Dermis blood vessel endothelial cell (primary cell): Measurements from ENCODE around the gene ACOXL. TPM values are rescaled to one million over a fixed set of nuclear protein-coding genes. Genes with fewer than 3 reads are reported as not detected.
"Not testable (repeated sequence)": the region's sequence is repeated elsewhere in the genome, so short reads cannot be mapped to it uniquely, and the experiment has no call there.

Experiments
- DNase-seq: peaks from one replicate; pipeline ENCODE4 v3.0.0; 2010
- total RNA-seq: library from RNA; depleted of rRNA; stranded (reverse); fragments of >200 nt; gene quantifications from 2 replicates; pipeline ENCODE4 v1.2.3, GENCODE V29; 2014

The ACOXL gene
- total RNA-seq, 1 donor from 2014 or later, result not detected

DNA sequence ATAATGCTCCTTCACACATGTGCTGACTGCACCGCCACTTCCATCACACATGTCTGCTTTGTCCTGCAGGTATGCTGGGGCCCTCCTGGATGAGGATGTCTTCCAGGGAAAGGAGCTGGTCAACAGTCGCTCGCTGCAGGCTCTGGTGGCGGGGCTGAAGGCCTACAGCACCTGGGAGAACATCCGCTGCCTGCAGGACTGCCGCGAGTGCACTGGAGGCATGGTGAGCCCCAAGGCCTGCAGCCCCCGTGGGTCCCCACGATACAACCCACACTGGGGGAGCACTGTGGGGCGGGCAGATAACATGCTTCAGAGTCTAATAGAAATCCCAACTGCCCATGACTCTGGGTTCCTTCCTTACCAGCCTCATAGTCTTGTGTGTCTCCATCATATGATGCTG is 201.0 kb downstream of the ACOXL start:
- DNase-seq, result no peak

- no peak for DNase-seq
Observed at GRCh38 chr2:110934948-110935347, 202.6 kb downstream of the ACOXL start.

DNA sequence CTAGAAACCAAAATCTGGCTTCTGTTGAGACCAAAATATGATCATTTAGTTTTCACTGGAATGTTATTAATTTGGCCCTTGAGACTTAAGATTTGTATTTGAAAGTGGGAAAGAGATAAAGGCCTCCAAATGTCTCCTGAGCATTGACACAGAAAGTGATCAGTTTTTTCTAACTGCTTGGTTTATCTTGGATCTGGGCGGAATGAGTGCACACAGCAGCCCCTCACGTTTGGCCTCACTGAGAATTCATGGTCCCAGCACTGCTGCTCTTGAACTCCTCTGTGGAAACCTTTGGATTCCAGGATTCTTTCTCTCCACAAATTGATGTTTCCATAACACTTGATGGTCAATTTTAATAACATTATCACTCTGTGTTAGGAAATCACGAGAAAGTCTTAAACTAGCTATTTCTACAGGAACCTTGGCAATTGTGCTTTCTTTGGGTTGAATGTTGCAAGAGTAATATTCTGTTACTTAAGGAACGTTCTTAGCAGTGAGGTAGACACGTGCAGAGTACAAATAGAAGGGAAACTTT is 208.1 kb downstream of the ACOXL start:
- DNase-seq, result no peak

- no peak for DNase-seq
Observed at GRCh38 chr2:110941226-110941625, 208.9 kb downstream of the ACOXL start.

DNA sequence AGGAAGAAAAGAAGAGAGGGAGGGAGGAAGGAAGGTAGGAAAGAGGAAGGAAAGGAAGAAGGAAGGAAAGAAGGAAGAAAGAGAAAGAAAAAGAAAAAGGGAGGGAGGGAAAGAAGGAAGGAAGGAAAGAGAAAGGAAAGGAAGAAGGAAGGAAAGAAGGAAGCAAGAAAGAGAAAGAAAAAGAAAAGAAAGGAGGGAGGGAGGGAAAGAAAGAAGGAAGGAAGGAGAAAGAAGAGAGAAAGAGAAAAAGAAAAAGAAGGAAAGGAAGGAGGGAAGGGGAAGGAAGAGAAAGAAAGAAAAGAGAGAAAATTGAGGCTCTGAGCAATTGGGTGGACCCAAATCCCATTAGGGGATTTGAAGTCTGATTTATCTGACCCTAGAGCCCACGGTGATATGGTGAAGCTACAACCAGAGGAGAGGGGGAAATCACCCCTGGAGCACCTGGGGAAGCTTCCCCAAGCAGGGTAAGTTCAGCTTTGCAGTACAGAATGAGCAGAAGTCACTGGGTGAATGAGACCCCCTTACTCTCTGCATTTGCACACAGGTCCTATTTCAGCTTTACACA is 210.8 kb downstream of the ACOXL start:
- DNase-seq, result no peak

GRCh38 chr2:110946902-110947301 is 214.5 kb downstream of the ACOXL start:
- DNase-seq, result no peak

- no peak for DNase-seq
Observed at GRCh38 chr2:110948027-110948674, 215.8 kb downstream of the ACOXL start.

GRCh38 chr2:110950281-110950680 is 217.9 kb downstream of the ACOXL start:
- no peak for DNase-seq

- no peak for DNase-seq
Observed at GRCh38 chr2:110955045-110955444, 222.7 kb downstream of the ACOXL start.

- no peak for DNase-seq
Observed at GRCh38 chr2:110955556-110955955, 223.2 kb downstream of the ACOXL start.

- no peak for DNase-seq
Observed at GRCh38 chr2:110957293-110957692, 224.9 kb downstream of the ACOXL start.

- no peak for DNase-seq
Observed at GRCh38 chr2:110958346-110959119, 226.2 kb downstream of the ACOXL start.

- no peak for DNase-seq
Observed at GRCh38 chr2:110959198-110959597, 226.8 kb downstream of the ACOXL start.

- DNase-seq, result no peak
Observed at GRCh38 chr2:110960281-110960680, 227.9 kb downstream of the ACOXL start.

DNA sequence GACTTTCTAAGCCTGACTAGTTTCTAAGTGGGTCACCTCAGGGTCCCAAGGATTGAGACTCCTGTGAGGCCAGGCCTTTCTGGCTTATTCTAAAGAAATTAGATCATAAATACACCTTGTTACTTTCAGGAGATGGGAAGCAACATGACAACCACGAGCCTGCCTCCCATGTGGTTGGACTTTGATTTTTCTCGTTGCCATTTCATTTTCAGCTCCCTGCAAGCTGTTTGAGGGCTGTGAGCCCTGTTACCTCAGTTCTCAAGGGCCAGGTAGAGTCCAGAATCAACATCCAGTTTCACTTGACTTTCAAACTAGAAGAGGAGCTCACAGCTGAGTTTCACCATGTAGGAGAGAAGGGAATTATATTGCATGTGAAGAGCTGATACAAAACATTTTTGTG is 228.6 kb downstream of the ACOXL start:
- DNase-seq, result no peak

- not testable (repeated sequence) for DNase-seq
Observed at GRCh38 chr2:110961643-110962042, 229.3 kb downstream of the ACOXL start.

- DNase-seq, result no peak
Observed at GRCh38 chr2:110969696-110970095, 237.3 kb downstream of the ACOXL start.

DNA sequence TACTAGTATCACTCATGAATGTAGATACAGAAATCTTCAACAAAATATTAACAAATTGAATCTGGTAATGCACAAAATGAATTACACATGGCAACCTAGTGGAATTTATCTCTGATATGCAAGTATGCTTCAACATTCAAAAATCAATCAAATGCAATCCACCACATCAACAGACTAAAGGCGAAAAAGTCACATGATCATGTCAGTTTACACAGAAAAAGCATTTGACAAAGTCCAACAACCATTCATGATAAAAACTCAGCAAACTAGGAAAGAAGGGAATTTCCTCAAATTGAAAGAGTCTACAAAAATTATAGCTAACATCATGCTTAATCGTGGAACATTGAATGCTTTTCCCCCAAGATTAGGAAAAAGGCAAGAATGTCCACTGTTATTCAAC is 237.8 kb downstream of the ACOXL start:
- no peak for DNase-seq

- DNase-seq, result no peak
Observed at GRCh38 chr2:110971811-110972210, 239.4 kb downstream of the ACOXL start.

GRCh38 chr2:110973262-110973661 is 240.9 kb downstream of the ACOXL start:
- DNase-seq, result no peak

DNA sequence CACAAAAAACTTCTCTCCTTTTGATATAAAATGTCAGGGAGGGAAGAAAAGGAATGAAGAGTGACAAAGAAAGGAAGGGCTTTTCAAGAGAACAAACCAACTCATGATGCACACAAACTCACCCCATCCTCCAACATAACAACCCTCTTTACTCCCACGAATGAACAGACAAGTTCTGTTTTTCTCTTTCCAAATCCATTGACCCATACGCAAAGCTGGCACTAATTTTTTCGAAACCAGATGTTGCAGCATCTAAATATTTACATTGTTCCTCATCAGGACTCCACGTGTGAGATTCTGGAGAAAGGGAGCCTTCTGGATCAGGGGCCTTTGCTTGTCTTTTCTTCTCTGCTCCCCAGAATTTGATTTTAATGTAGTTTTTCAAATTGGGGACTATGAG is 245.0 kb downstream of the ACOXL start:
- DNase-seq, result no peak

DNA sequence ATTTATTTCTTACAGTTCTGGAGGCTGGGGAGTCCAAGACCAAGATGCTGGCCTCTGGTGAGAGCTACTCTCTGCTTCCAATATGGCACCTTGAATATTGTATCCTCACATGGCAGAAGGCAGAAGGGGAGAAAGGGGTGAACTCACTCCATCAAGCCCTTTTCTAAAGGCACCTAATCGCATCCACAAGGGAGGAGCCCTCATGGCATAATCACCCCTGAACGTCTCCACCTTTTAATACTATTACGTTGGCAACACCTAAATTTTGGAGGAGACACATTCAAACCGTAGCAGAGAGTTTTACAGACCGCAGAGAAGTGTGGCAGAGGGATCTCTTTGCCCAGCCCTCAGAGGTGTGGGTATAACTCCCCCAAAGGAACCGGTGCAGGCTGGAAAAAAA is 245.8 kb downstream of the ACOXL start:
- no peak for DNase-seq

GRCh38 chr2:110978756-110979470 is 246.5 kb downstream of the ACOXL start:
- no peak for DNase-seq
